ENCODE data around the gene MRPL16.
"Not testable (repeated sequence)": the region's sequence is repeated elsewhere in the genome, so short reads cannot be mapped to it uniquely, and the experiment has no call there.

The MRPL16 gene

DNA sequence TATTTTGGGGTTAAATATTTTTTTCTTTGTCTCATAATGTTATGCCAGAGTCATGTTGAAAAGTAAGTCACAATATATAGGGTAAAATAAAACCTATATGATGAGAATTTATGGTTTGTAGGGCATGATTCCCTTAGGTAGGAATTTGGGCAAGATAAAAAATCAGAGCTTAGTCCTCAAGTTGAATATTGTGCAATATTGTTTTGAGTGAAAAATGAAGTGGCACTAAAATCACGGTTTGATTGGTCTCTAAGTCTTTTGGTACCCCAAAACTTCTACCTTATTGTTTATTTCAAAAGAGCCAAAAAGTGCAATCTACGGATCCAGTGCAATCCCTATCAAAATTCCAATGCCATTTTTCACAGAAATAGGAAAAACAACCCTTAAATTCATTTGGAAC is 1.6 kb upstream of the MRPL16 start:
- DNase-seq (ENCODE audit: low spot score) = no peak

DNA sequence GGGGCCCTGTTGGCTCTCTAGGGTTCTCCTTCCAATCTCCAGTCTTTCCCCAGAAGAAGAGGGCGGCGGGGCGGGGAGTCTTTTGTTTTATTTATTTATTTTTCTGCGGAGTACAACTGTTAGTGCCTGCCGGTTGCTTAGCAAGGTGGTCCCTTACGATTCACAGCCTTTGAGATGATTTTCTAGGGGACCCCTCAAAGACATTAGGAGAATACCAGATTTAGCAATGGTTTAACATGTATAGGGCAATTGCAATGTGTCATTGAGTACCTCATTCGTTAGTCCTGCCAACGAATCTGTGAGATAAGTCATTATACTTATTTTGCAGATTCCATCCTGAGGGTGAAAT is 307 bp upstream of the MRPL16 start:
- no peak for DNase-seq (ENCODE audit: low spot score)

DNA sequence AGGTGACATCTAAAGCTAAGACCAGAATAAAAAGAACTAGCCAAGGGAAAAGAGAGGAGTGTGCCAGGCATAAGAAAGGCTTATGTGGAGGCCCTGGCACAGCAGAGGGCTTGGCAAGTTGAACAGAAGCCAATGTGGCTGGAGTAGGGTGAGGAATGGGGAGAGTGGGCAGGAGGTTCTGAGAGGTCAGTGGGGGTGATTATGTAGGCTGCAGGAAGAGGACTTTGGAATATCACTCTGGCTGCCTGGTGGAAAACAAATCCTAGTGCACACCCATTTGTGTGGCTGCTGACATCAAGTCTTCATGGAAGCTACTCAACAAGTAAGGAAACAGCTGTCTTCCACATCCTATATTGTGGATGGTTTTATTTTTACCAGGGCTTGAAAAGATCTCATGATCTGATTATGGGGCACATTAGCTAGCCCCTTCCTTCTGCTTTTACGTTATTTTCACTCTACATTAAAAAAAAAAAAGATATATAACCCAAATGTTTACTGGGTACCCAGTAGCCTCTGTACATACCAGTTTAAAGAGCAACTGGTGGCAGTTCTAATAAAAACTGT is 3.4 kb downstream of the MRPL16 start:
- no peak for DNase-seq (ENCODE audit: low spot score)

GRCh38 chr11:59804061-59804460 is 6.5 kb downstream of the MRPL16 start:
- DNase-seq (ENCODE audit: low spot score) = no peak

GRCh38 chr11:59802639-59803176 is 7.9 kb downstream of the MRPL16 start:
- DNase-seq (ENCODE audit: low spot score) = peak; percentile 21

DNA sequence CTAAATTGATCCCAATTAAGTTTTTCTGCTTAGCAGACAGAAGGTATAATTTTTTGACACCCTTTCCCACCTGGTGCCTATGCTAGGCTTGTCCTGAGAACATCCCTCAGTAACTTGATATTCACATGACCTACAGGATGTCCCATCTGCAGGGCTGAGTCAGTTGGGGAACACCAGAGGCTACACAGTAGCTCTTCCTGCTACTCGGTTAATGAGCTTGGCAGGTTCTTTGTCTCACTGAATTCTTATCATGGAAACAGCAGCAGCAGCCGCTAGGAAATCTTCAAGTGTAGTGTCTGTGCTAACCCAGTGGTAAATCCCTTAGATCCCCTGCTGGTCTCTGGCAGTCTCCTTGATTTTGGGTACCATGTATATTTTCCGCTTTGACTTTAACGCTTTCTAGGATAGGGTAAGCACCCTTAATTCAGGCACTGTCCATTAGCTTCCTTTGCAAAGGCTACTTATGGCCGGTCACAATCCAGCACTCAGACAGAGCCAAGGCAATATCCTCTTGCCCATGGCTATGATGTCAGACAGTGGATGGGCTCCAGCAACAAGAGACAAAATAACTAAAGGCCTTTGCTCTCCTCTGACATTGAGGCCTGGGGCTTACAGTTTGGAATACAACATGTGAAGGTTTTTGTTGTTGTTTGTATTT is 8.5 kb downstream of the MRPL16 start:
- no peak for DNase-seq (ENCODE audit: low spot score)

- no peak for DNase-seq (ENCODE audit: low spot score)
Observed at GRCh38 chr11:59801160-59801706, 9.3 kb downstream of the MRPL16 start.

DNA sequence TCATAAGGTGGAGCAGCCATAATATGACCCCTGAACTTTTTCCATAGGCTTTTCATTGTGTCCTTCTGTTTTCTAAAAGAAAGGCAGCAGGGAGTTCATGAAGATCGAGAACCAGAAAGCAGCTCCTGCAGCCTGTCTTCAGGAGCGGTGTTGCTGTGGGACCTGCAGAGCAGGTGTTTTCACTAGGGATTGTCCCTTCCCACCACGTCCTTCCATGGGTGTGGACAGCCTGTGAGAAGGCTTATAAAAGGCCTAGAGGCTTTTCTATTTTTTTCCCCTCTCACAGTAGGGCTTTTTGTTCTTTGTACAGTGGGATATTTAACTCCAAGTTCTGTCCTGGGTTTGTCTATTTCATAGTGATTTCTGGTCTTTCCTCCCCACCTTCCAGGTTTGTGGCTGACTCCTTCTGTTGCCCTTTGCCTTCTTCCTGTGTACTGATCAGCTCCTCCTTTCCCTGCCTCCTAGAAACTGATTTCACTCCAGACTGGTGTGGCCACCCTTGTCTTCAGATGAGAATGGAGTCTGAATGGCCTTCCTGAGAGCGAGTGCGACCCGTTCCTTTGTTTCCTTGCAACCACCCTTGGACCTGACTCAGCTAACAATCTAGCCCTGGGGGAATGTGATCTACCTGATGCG is 10.1 kb downstream of the MRPL16 start:
- no peak for DNase-seq (ENCODE audit: low spot score)

GRCh38 chr11:59794417-59794816 is 16.2 kb downstream of the MRPL16 start:
- DNase-seq (ENCODE audit: low spot score) = no peak

DNA sequence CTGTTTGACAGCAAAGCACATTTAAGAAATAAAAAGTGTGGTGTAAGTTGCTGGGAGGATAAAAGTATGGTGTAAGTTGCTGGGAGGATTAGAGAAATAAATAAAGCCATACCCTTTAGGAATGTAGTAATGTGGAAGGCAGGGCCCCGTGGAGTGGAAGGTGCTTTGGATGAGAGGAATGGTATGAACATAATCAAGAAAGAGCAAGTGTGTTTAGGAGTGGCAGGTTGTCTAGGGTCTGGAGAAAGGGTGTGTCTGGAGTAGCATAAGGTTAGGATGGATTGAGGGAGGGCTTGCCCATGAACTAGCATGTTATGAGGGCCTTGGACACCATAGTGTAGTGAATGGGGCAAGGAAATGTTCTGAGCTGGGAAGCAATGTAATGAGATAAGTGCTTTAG is 18.1 kb downstream of the MRPL16 start:
- no peak for DNase-seq (ENCODE audit: low spot score)

- no peak for DNase-seq (ENCODE audit: low spot score)
Observed at GRCh38 chr11:59791639-59792038, 18.9 kb downstream of the MRPL16 start.

- no peak for DNase-seq (ENCODE audit: low spot score)
Observed at GRCh38 chr11:59787816-59788215, 22.8 kb downstream of the MRPL16 start.

DNA sequence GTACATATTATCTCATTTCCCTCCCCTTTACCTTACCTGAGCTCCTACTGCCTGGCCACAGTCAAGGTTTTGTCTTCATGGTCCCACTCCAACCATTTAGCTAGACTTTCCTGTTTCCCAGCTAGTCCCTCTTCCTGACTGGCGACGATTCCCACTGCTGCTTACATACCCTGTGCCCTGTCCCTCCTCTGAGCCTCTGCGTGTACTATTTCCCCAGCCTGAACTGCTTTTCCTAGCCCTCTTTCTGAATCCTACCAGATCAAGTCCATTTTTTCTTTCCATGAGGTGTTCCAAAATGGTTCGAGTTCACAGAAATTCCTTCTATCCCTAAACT is 23.4 kb downstream of the MRPL16 start:
- no peak for DNase-seq (ENCODE audit: low spot score)

DNA sequence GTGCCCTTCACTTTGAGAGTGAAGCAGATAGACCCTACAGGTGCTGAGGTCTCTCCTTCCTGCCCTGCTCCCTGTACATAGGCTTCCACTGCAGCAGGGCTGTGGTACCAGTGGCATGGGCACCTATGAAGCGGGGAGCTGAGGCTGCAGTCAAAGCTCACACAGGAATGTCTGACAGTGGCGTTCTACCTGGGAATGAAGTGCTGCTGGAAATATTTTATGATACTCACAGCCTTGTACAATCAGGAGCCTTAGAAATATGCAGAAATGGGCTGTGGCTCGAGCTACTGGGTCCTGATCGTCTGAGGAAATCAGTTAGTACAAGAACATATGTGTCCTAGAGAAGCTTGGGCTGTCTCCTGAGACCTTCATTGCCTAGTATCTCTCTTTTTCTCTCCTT is 24.8 kb downstream of the MRPL16 start:
- no peak for DNase-seq (ENCODE audit: low spot score)

DNA sequence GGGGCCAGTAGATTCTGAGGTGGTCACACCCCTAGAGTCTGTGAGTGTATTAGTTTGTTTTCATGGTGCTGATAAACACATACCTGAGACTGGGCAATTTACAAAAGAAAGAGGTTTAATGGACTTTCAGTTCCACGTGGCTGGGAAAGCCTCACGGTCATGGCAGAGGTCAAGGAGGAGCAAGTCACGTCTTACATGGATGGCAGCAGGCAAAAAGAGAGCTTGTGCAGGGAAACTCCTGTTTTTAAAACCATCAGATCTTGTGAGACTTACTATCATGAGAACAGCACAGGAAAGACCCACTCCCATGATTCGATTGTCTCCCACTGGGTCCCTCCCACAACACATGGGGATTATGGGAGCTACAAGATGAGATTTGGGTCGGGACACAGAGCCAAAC is 26.1 kb downstream of the MRPL16 start:
- not testable (repeated sequence) for DNase-seq (ENCODE audit: low spot score)

GRCh38 chr11:59783632-59784090 is 26.9 kb downstream of the MRPL16 start:
- no peak for DNase-seq (ENCODE audit: low spot score)

GRCh38 chr11:59782080-59782479 is 28.5 kb downstream of the MRPL16 start:
- DNase-seq (ENCODE audit: low spot score) = no peak

DNA sequence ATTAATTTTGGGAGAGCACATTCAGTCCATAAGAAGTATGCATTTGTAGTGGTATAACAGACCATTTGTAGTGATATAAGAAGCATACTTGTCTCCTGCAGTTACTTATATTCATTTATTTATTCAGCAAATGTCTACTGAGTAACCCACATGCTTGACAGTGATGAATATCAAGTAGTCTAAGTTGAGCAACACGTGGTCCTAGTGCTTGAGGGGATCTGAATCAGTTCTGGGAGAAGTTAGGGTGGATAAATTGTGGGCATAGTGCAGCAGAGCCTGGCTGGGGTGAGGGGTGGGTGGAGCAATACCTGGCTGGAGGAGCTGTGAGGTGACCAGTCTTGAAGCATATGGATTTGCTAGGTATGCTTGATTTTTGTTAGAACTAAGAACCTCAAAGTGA is 31.1 kb downstream of the MRPL16 start:
- no peak for DNase-seq (ENCODE audit: low spot score)

DNA sequence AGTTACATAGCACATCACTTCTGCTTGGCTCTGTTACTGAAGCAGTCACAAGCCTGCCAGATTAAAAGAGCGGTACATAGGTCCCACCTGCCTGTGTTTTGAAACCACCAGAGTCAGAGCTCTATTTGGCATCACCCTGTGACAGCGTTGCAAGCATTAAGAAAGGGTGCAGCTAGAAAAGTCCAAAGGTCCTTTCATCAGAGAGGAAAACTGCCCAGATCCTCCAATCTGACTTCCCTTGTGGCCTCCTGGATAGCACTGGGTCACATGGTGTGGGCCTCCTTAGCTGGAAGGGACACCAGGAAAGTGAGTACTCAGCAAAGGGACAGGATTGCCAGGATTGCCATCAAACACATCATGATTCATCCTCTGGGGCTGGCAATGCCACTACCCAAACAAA is 32.5 kb downstream of the MRPL16 start:
- DNase-seq (ENCODE audit: low spot score) = no peak

DNA sequence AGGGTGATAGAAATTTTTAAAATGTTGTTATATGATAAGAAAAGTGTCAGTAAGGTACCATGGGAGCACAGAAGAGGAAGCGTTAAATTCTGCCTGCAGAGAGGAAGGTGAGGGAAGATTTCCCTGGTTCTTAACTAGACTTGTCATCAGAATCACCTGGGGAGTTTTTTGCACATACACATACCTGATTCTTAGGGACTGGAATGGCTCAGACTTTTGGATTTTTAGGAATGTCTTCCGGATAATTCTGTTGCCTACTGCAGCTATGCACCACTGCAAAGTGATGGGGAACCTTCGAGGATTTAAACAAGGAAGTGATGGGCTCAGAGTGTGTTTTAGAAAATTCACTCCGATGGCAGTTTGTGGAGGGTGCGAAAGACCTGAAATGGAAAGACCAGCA is 33.5 kb downstream of the MRPL16 start:
- DNase-seq (ENCODE audit: low spot score) = no peak

DNA sequence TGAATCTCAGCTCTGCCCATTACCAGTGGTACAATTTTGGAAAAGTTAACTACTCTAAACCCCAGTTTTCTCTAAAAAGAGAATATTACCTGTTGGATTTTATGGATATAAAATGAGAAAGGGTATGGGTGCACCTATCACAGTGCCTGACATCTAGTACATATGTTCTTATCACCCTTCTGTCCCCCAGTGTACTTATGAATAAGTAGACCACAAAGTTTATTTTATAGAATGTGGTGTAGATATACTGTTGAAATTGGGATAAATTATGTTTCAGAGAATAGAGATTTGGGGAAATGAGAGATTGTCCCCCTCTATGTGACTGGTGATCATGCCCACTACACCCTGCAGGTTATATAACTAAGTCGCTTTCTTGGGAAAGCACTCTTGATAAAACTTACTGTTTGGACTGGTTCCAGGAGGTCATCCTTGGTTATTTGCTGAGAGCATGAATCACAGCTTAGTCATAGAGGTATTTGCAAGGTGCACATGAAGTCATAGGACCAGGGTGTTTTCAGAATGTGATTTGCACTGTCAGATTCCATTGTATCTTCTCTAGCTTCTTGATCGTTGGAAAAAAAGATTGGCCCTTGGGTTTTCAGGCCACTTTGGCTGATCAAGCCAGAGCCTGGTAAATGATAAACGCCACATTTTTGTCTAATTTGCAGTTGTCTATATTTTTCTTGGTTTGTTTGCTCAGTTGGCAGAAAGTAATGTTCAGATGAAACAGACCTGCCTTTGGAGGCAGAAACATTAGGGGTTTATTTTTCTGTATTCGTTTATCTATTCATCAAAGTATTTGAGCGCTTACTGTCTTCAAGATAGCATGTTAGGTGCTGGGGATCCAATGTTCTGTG is 34.1 kb downstream of the MRPL16 start:
- no peak for DNase-seq (ENCODE audit: low spot score)

- DNase-seq (ENCODE audit: low spot score) = no peak
Observed at GRCh38 chr11:59773083-59773440, 37.5 kb downstream of the MRPL16 start.

Data from SK-N-DZ (cell line).